Neural progenitor cell (in vitro differentiated cells): ENCODE results near the gene DOK1. TPM values are rescaled to one million over a fixed set of nuclear protein-coding genes. Genes with fewer than 3 reads are reported as not detected.
A peak's percentile ranks its signal among the peaks of the same experiment; 100 is the strongest.

Source experiments
- DNase-seq: peaks from one replicate; pipeline ENCODE4 v3.0.0-alpha.2; 2016; ENCODE audit warnings: low spot score
- H2AFZ ChIP-seq: fragments of 200-600 bp; sonication (generic); replicated peaks from 2 replicates; pipeline ENCODE4 v1.6.1; 2016; ENCODE audit warnings: antibody characterized with exemption
- H3F3A ChIP-seq: fragments of 200-600 bp; sonication (generic); 2 replicates; pipeline ENCODE4 v1.6.1; 2016; ENCODE audit warnings: antibody characterized with exemption, low read depth
- H3K27ac ChIP-seq: fragments of 200-600 bp; sonication (generic); 2 replicates; pipeline ENCODE4 v1.5.1; 2016; ENCODE audit warnings: mild to moderate bottlenecking
- H3K27me3 ChIP-seq: fragments of 200-600 bp; sonication (generic); 2 replicates; pipeline ENCODE4 v1.6.1; 2016; ENCODE audit warnings: mild to moderate bottlenecking, moderate library complexity
- H3K36me3 ChIP-seq: fragments of 200-600 bp; sonication (generic); 2 replicates; pipeline ENCODE4 v1.5.1; 2016
- H3K4me1 ChIP-seq: fragments of 200-600 bp; sonication (generic); 2 replicates; pipeline ENCODE4 v1.6.1; 2016; ENCODE audit warnings: mixed run types
- H3K4me2 ChIP-seq: fragments of 200-600 bp; sonication (generic); 2 replicates; pipeline ENCODE4 v1.6.1; 2016
- H3K4me3 ChIP-seq: fragments of 200-600 bp; sonication (generic); 2 replicates; pipeline ENCODE4 v1.5.1; 2016
- H3K79me2 ChIP-seq: fragments of 200-600 bp; sonication (generic); 2 replicates; pipeline ENCODE4 v1.6.1; 2016; ENCODE audit warnings: low read depth
- H3K9ac ChIP-seq: fragments of 200-600 bp; sonication (generic); 2 replicates; pipeline ENCODE4 v1.6.1; 2016
- H3K9me3 ChIP-seq: fragments of 200-600 bp; sonication (generic); 2 replicates; pipeline ENCODE4 v1.5.1; 2016; ENCODE audit warnings: low read depth
- H4K20me1 ChIP-seq: fragments of 200-600 bp; sonication (generic); 2 replicates; pipeline ENCODE4 v1.6.1; 2016; ENCODE audit warnings: low read depth
- H3K27ac Mint-ChIP-seq: 3 replicates; pipeline ENCODE4 v1.8.0; 2021; ENCODE audit warnings: mixed read lengths
- H3K27me3 Mint-ChIP-seq: 2 replicates; pipeline ENCODE4 v1.8.0; 2022; ENCODE audit warnings: low read depth, mild to moderate bottlenecking, inconsistent platforms, moderate library complexity, mixed read lengths; ENCODE audit not compliant: insufficient read depth
- H3K36me3 Mint-ChIP-seq: 3 replicates; pipeline ENCODE4 v1.8.0; 2021; ENCODE audit warnings: mixed read lengths
- H3K4me1 Mint-ChIP-seq: 3 replicates; pipeline ENCODE4 v1.8.0; 2021; ENCODE audit warnings: mixed read lengths
- H3K4me3 Mint-ChIP-seq: 3 replicates; pipeline ENCODE4 v1.8.0; 2021; ENCODE audit warnings: mild to moderate bottlenecking, moderate library complexity, mixed read lengths
- H3K9me3 Mint-ChIP-seq: 3 replicates; pipeline ENCODE4 v1.8.0; 2020; ENCODE audit warnings: mixed read lengths
- CTCF ChIP-seq: fragments of 200-600 bp; sonication (generic); IDR thresholded peaks from 2 replicates; pipeline ENCODE4 v1.5.1; 2017; ENCODE audit warnings: antibody characterized with exemption, mild to moderate bottlenecking
- EZH2 ChIP-seq: fragments of 200-600 bp; sonication (generic); IDR thresholded peaks from 2 replicates; pipeline ENCODE4 v1.6.1; 2017; ENCODE audit warnings: antibody characterized with exemption, mild to moderate bottlenecking, moderate library complexity
- EZH2phosphoT487 ChIP-seq: fragments of 200-600 bp; sonication (generic); IDR thresholded peaks from 2 replicates; pipeline ENCODE4 v1.6.1; 2017; ENCODE audit warnings: antibody characterized with exemption
- total RNA-seq: library from RNA; depleted of rRNA; stranded (reverse); fragments of >200 nt; gene quantifications from 2 replicates; pipeline ENCODE4 v1.2.3, GENCODE V29; 2015; ENCODE audit warnings: low replicate concordance

DOK1 gene
- total RNA-seq, 1 donor from 2014 or later = 3.4 TPM

DNA sequence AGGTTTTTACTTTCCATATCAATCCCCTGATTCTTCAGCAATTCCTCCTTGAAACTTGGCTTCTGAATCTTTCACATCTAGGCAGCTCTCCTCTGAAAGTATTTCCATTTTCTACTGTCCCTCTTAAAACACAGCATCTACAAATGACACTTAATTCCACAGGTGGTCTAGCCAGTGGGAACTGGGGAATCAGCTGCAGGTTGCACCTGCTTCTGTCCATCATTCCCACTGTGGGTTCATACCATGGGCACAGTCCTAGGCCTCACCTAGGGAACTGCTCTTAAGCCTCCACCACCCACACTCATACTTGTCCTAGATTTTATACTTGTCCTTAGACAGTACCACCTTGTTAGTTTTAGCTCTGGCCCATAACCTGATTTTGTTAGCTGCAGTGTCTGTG, 3.0 kb upstream of the DOK1 start:
- Histone ChIP-seq H3K27me3 (peaks cover 65% of the 10 kb centered on the region), H3K9ac (no peak overlapping the region)

DNA sequence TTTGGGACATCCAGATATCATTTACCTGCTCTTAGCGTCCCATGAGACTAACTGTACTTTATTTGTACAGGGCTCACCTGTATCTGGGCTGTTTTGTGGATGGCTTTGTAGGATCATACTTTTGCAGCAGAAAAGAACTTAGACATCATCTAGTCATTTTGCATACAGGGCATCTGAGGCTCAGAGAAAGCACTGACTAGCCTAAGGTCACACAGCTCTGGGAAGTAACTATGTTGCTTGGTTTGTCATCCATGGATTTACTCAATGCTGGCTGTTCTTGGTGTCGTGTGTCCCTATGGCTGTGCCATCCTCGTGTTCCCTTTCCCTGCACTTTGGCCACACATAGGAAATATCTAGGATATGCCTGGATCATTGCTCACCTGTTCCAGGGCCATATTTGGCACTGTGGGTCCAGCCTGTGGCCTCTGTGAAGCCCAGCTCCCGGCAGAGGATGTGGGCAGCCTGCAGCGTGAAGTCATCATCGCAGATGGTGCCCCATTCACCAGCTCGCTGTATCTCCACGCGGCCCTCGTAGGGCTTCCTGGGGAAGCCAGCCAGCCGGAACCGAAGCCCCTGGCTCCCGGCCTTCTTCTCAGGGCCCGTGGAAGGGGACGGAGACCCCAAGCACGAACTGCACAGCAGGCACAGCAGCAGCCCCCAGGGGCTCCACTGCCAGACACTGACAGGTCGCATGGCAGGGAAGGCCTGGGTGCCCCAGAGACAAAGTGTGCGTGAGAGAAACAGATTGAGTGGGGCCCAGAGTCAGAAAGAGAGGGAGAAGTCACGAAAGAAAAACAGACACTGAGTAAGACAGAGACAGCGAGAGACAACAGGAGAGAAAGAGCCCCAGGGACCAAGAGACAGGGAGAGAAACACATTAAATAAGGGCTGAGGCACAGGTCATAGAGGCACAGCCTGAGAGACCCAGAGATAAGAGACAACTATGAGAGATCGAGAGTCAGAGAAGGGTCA, 2.3 kb upstream of the DOK1 start:
- DNase-seq = no peak
- H3K4me3 ChIP-seq = peak overlapping the region; percentile 97
- peaks cover 16% of the 10 kb centered on the region for H3K4me1 ChIP-seq
- peaks cover 63% of the 10 kb centered on the region for H3K27me3 ChIP-seq
- Mint-ChIP-seq H3K27ac (peak overlapping the region; percentile 22), H3K4me1 (peaks cover 23% of the 10 kb centered on the region), H3K4me3 (peak overlapping the region; percentile 95), H3K9me3 (no peaks in the 10 kb centered on the region), H3K27me3 (peaks cover 27% of the 10 kb centered on the region), H3K36me3 (peaks cover 25% of the 10 kb centered on the region)
- peaks cover 26% of the 10 kb centered on the region for H4K20me1 ChIP-seq
- no peaks in the 10 kb centered on the region for H3K36me3 ChIP-seq
- H2AFZ ChIP-seq = no peak overlapping the region
- H3F3A ChIP-seq = peaks cover 40% of the 10 kb centered on the region
- H3K27ac ChIP-seq = no peak overlapping the region
- no peaks in the 10 kb centered on the region for H3K9me3 ChIP-seq
- peaks cover 15% of the 10 kb centered on the region for H3K79me2 ChIP-seq
- H3K4me2 ChIP-seq = peak overlapping the region; percentile 88
- no peak overlapping the region for H3K9ac ChIP-seq
- TF ChIP-seq EZH2phosphoT487 (no peak), CTCF (no peak), EZH2 (no peak)

More for the DNA sequence above, 3.0 kb upstream of the DOK1 start:
- Histone ChIP-seq H3K79me2 (peaks cover 15% of the 10 kb centered on the region), H3K4me1 (peaks cover 16% of the 10 kb centered on the region), H3K9me3 (no peaks in the 10 kb centered on the region), H3K36me3 (no peaks in the 10 kb centered on the region), H3K4me3 (no peak overlapping the region), H2AFZ (no peak overlapping the region), H3F3A (peaks cover 40% of the 10 kb centered on the region), H4K20me1 (peaks cover 27% of the 10 kb centered on the region), H3K4me2 (no peak overlapping the region), H3K27ac (no peak overlapping the region)
- H3K4me3 Mint-ChIP-seq = no peak overlapping the region
- H3K27me3 Mint-ChIP-seq = peaks cover 24% of the 10 kb centered on the region
- TF ChIP-seq EZH2 (no peak), CTCF (no peak), EZH2phosphoT487 (no peak)
- H3K27ac Mint-ChIP-seq = no peak overlapping the region
- peaks cover 26% of the 10 kb centered on the region for H3K36me3 Mint-ChIP-seq
- H3K4me1 Mint-ChIP-seq = peaks cover 23% of the 10 kb centered on the region
- no peak for DNase-seq
- H3K9me3 Mint-ChIP-seq = no peaks in the 10 kb centered on the region

- Mint-ChIP-seq H3K27ac (peak overlapping the region; percentile 95), H3K36me3 (peaks cover 19% of the 10 kb centered on the region), H3K9me3 (no peaks in the 10 kb centered on the region), H3K27me3 (peaks cover 29% of the 10 kb centered on the region), H3K4me1 (peaks cover 20% of the 10 kb centered on the region), H3K4me3 (peak overlapping the region; percentile 95)
- Histone ChIP-seq H4K20me1 (peaks cover 22% of the 10 kb centered on the region), H3K27me3 (peaks cover 54% of the 10 kb centered on the region), H3K4me2 (peak overlapping the region; percentile 88), H3F3A (peaks cover 35% of the 10 kb centered on the region), H3K9ac (peak overlapping the region; percentile 20), H3K27ac (no peak overlapping the region), H3K9me3 (no peaks in the 10 kb centered on the region), H3K4me1 (peaks cover 16% of the 10 kb centered on the region), H3K36me3 (no peaks in the 10 kb centered on the region), H3K4me3 (peak overlapping the region; percentile 97), H2AFZ (peak overlapping the region; percentile 67), H3K79me2 (peaks cover 15% of the 10 kb centered on the region)
- peak; percentile 76 for DNase-seq
- no peak for TF ChIP-seq CTCF
- no peak for TF ChIP-seq EZH2
- TF ChIP-seq EZH2phosphoT487 = no peak
Measured at GRCh38 chr2:74552914-74553811, 1.4 kb upstream of the DOK1 start.
